Measurements from ENCODE around the gene GABBR2.
"Not testable (repeated sequence)": the region's sequence is repeated elsewhere in the genome, so short reads cannot be mapped to it uniquely, and the experiment has no call there.

The GABBR2 gene

GRCh38 chr9:98593354-98594253 is 115.1 kb downstream of the GABBR2 start:
- H3K27me3 Mint-ChIP-seq (ENCODE audit: low read depth): peaks cover 3% of the 10 kb centered on the region
- H3K36me3 Mint-ChIP-seq (ENCODE audit: low read depth): no peaks in the 10 kb centered on the region
- H3K4me3 Mint-ChIP-seq: no peak overlapping the region
- no peaks in the 10 kb centered on the region for H3K4me1 Mint-ChIP-seq (ENCODE audit: low read depth)
- no peak overlapping the region for H3K27ac Mint-ChIP-seq
- no peaks in the 10 kb centered on the region for H3K9me3 Mint-ChIP-seq

GRCh38 chr9:98591696-98592095 is 117.0 kb downstream of the GABBR2 start:
- H3K36me3 Mint-ChIP-seq (ENCODE audit: low read depth): no peaks in the 10 kb centered on the region
- no peak overlapping the region for H3K4me3 Mint-ChIP-seq
- no peaks in the 10 kb centered on the region for H3K9me3 Mint-ChIP-seq
- peaks cover 11% of the 10 kb centered on the region for H3K27me3 Mint-ChIP-seq (ENCODE audit: low read depth)
- H3K4me1 Mint-ChIP-seq (ENCODE audit: low read depth): no peaks in the 10 kb centered on the region
- H3K27ac Mint-ChIP-seq: no peak overlapping the region

GRCh38 chr9:98590101-98590500 is 118.6 kb downstream of the GABBR2 start:
- no peaks in the 10 kb centered on the region for H3K4me1 Mint-ChIP-seq (ENCODE audit: low read depth)
- peaks cover 1% of the 10 kb centered on the region for H3K9me3 Mint-ChIP-seq
- no peak overlapping the region for H3K4me3 Mint-ChIP-seq
- no peaks in the 10 kb centered on the region for H3K36me3 Mint-ChIP-seq (ENCODE audit: low read depth)
- H3K27ac Mint-ChIP-seq: no peak overlapping the region
- peaks cover 12% of the 10 kb centered on the region for H3K27me3 Mint-ChIP-seq (ENCODE audit: low read depth)

- Mint-ChIP-seq H3K27ac (no peak overlapping the region), H3K27me3 (ENCODE audit: low read depth) (peaks cover 12% of the 10 kb centered on the region), H3K4me3 (no peak overlapping the region), H3K9me3 (peaks cover 5% of the 10 kb centered on the region), H3K4me1 (ENCODE audit: low read depth) (no peaks in the 10 kb centered on the region), H3K36me3 (ENCODE audit: low read depth) (no peaks in the 10 kb centered on the region)
Measured at GRCh38 chr9:98589102-98589501, 119.6 kb downstream of the GABBR2 start.

GRCh38 chr9:98584853-98585438 is 123.8 kb downstream of the GABBR2 start:
- not testable (repeated sequence) for H3K36me3 Mint-ChIP-seq (ENCODE audit: low read depth); H3K9me3 Mint-ChIP-seq; H3K4me3 Mint-ChIP-seq; H3K27ac Mint-ChIP-seq; H3K4me1 Mint-ChIP-seq (ENCODE audit: low read depth)
- H3K27me3 Mint-ChIP-seq (ENCODE audit: low read depth): peaks cover 32% of the 10 kb centered on the region

- Mint-ChIP-seq H3K27ac (no peak overlapping the region), H3K4me1 (ENCODE audit: low read depth) (no peaks in the 10 kb centered on the region), H3K9me3 (peaks cover 5% of the 10 kb centered on the region), H3K36me3 (ENCODE audit: low read depth) (no peaks in the 10 kb centered on the region), H3K4me3 (no peak overlapping the region), H3K27me3 (ENCODE audit: low read depth) (peaks cover 39% of the 10 kb centered on the region)
Measured at GRCh38 chr9:98584059-98584458, 124.7 kb downstream of the GABBR2 start.

GRCh38 chr9:98583417-98583816 is 125.3 kb downstream of the GABBR2 start:
- Mint-ChIP-seq H3K27ac (no peak overlapping the region), H3K4me1 (ENCODE audit: low read depth) (no peaks in the 10 kb centered on the region), H3K36me3 (ENCODE audit: low read depth) (no peaks in the 10 kb centered on the region), H3K27me3 (ENCODE audit: low read depth) (peaks cover 45% of the 10 kb centered on the region), H3K4me3 (no peak overlapping the region), H3K9me3 (peaks cover 5% of the 10 kb centered on the region)

- H3K9me3 Mint-ChIP-seq: peaks cover 5% of the 10 kb centered on the region
- H3K36me3 Mint-ChIP-seq (ENCODE audit: low read depth): no peaks in the 10 kb centered on the region
- no peak overlapping the region for H3K4me3 Mint-ChIP-seq
- H3K4me1 Mint-ChIP-seq (ENCODE audit: low read depth): peaks cover 5% of the 10 kb centered on the region
- peaks cover 49% of the 10 kb centered on the region for H3K27me3 Mint-ChIP-seq (ENCODE audit: low read depth)
- no peak overlapping the region for H3K27ac Mint-ChIP-seq
Measured at GRCh38 chr9:98580956-98581355, 127.8 kb downstream of the GABBR2 start.

GRCh38 chr9:98579700-98580099 is 129.0 kb downstream of the GABBR2 start:
- H3K4me1 Mint-ChIP-seq (ENCODE audit: low read depth): peaks cover 17% of the 10 kb centered on the region
- H3K27ac Mint-ChIP-seq: no peak overlapping the region
- H3K36me3 Mint-ChIP-seq (ENCODE audit: low read depth): no peaks in the 10 kb centered on the region
- no peaks in the 10 kb centered on the region for H3K9me3 Mint-ChIP-seq
- H3K27me3 Mint-ChIP-seq (ENCODE audit: low read depth): peaks cover 59% of the 10 kb centered on the region
- no peak overlapping the region for H3K4me3 Mint-ChIP-seq

GRCh38 chr9:98577446-98577845 is 131.3 kb downstream of the GABBR2 start:
- H3K36me3 Mint-ChIP-seq (ENCODE audit: low read depth): no peaks in the 10 kb centered on the region
- no peak overlapping the region for H3K27ac Mint-ChIP-seq
- no peak overlapping the region for H3K4me3 Mint-ChIP-seq
- H3K4me1 Mint-ChIP-seq (ENCODE audit: low read depth): peaks cover 17% of the 10 kb centered on the region
- no peaks in the 10 kb centered on the region for H3K9me3 Mint-ChIP-seq
- peaks cover 57% of the 10 kb centered on the region for H3K27me3 Mint-ChIP-seq (ENCODE audit: low read depth)

- no peaks in the 10 kb centered on the region for H3K9me3 Mint-ChIP-seq
- peaks cover 17% of the 10 kb centered on the region for H3K4me1 Mint-ChIP-seq (ENCODE audit: low read depth)
- no peak overlapping the region for H3K27ac Mint-ChIP-seq
- no peak overlapping the region for H3K4me3 Mint-ChIP-seq
- H3K27me3 Mint-ChIP-seq (ENCODE audit: low read depth): peaks cover 53% of the 10 kb centered on the region
- H3K36me3 Mint-ChIP-seq (ENCODE audit: low read depth): no peaks in the 10 kb centered on the region
Measured at GRCh38 chr9:98576859-98577258, 131.9 kb downstream of the GABBR2 start.

- no peaks in the 10 kb centered on the region for H3K36me3 Mint-ChIP-seq (ENCODE audit: low read depth)
- no peaks in the 10 kb centered on the region for H3K9me3 Mint-ChIP-seq
- peaks cover 54% of the 10 kb centered on the region for H3K27me3 Mint-ChIP-seq (ENCODE audit: low read depth)
- H3K4me3 Mint-ChIP-seq: peak overlapping the region; percentile 52
- peaks cover 17% of the 10 kb centered on the region for H3K4me1 Mint-ChIP-seq (ENCODE audit: low read depth)
- peak overlapping the region; percentile 13 for H3K27ac Mint-ChIP-seq
Measured at GRCh38 chr9:98576354-98576753, 132.4 kb downstream of the GABBR2 start.

GRCh38 chr9:98575379-98576346 is 133.1 kb downstream of the GABBR2 start:
- Mint-ChIP-seq H3K9me3 (no peaks in the 10 kb centered on the region), H3K4me1 (ENCODE audit: low read depth) (peaks cover 17% of the 10 kb centered on the region), H3K4me3 (peak overlapping the region; percentile 52), H3K36me3 (ENCODE audit: low read depth) (no peaks in the 10 kb centered on the region), H3K27ac (peak overlapping the region; percentile 15), H3K27me3 (ENCODE audit: low read depth) (peaks cover 49% of the 10 kb centered on the region)

- Mint-ChIP-seq H3K36me3 (ENCODE audit: low read depth) (no peaks in the 10 kb centered on the region), H3K9me3 (no peaks in the 10 kb centered on the region), H3K27ac (no peak overlapping the region), H3K27me3 (ENCODE audit: low read depth) (peaks cover 38% of the 10 kb centered on the region), H3K4me1 (ENCODE audit: low read depth) (peaks cover 17% of the 10 kb centered on the region), H3K4me3 (no peak overlapping the region)
Measured at GRCh38 chr9:98573749-98574278, 134.9 kb downstream of the GABBR2 start.

All from T-helper 1 cell treated with Interleukin-12 subunit alpha and Interleukin-12 subunit beta and Interleukin-4 antibody, amounts not matched to agents 30 μg/mL and 1 μg/mL, for 36 hours (primary cell).